ENCODE results near the gene FCN2. TPM values are rescaled to one million over a fixed set of nuclear protein-coding genes. Genes with fewer than 3 reads are reported as not detected.

The FCN2 gene
- total RNA-seq, 1 donor from 2014 or later: not detected

DNA sequence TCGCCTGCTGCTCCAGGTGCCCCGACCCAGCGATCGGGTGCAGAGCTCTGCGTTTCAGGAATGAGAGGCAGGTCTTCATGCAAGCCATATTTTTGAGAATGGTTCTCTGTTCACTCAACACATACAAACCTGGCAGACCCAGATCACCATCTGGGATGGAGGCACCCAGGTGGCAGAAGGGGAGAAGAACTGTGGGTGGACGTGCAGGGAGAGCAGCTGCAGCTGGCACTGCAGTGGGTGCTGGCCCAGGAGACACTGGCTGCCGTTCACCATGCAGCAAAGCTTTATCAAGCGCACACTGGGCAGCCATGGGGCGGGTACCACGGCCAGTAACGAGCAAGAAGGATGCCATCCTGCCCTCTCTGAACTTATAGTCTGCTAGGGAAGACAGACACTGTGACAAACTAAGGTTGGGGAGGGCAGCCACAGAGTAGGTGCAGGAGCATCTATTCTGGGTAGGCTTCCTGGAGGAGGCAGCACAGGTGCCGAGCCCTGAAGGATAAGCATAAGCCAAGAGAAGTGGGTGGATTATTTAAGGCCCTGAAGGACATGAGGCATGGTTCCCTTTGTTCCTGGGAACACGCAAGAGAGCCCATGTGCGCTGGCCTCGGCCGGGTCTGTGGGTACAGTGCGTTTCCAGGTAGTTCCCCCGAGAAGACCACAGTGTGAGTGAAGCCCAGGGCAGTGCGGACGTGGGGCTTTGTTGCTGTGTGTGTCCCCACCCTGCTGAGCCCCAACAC is 46.2 kb upstream of the FCN2 start:
- Mint-ChIP-seq H3K9me3 (ENCODE audit: unreplicated experiment) (no peaks in the 10 kb centered on the region), H3K4me3 (ENCODE audit: unreplicated experiment) (no peak overlapping the region), H3K27ac (ENCODE audit: unreplicated experiment) (peak overlapping the region; percentile 42), H3K27me3 (ENCODE audit: unreplicated experiment) (no peaks in the 10 kb centered on the region), H3K36me3 (ENCODE audit: low read depth, unreplicated experiment) (peaks cover 4% of the 10 kb centered on the region), H3K4me1 (ENCODE audit: unreplicated experiment) (no peaks in the 10 kb centered on the region)
- TF ChIP-seq, protein P1, sequence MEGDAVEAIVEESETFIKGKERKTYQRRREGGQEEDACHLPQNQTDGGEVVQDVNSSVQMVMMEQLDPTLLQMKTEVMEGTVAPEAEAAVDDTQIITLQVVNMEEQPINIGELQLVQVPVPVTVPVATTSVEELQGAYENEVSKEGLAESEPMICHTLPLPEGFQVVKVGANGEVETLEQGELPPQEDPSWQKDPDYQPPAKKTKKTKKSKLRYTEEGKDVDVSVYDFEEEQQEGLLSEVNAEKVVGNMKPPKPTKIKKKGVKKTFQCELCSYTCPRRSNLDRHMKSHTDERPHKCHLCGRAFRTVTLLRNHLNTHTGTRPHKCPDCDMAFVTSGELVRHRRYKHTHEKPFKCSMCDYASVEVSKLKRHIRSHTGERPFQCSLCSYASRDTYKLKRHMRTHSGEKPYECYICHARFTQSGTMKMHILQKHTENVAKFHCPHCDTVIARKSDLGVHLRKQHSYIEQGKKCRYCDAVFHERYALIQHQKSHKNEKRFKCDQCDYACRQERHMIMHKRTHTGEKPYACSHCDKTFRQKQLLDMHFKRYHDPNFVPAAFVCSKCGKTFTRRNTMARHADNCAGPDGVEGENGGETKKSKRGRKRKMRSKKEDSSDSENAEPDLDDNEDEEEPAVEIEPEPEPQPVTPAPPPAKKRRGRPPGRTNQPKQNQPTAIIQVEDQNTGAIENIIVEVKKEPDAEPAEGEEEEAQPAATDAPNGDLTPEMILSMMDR (IDR thresholded peaks at IDR 0.05; ENCODE audit: unreplicated experiment): no peak
- DNase-seq (ENCODE audit: low spot score): no peak

DNA sequence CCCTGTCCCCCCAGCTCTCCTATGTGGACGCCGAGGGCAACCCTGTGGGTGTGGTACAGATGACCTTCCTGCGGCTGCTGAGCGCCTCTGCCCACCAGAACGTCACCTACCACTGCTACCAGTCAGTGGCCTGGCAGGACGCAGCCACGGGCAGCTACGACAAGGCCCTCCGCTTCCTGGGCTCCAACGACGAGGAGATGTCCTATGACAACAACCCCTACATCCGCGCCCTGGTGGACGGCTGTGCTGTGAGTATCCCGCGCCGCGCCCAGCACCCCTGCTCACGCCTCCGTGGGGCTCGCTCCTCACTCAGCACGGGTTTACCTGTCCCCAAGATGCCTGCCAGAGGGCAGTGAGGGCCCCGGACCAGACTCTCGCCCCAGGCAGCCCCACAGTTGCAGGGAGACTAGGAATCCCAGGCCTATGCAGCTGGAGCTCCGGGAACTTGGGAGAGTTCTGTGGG is 45.6 kb upstream of the FCN2 start:
- no peaks in the 10 kb centered on the region for H3K9me3 Mint-ChIP-seq (ENCODE audit: unreplicated experiment)
- no peaks in the 10 kb centered on the region for H3K27me3 Mint-ChIP-seq (ENCODE audit: unreplicated experiment)
- peaks cover 4% of the 10 kb centered on the region for H3K36me3 Mint-ChIP-seq (ENCODE audit: low read depth, unreplicated experiment)
- no peak for DNase-seq (ENCODE audit: low spot score)
- no peak overlapping the region for H3K27ac Mint-ChIP-seq (ENCODE audit: unreplicated experiment)
- no peaks in the 10 kb centered on the region for H3K4me1 Mint-ChIP-seq (ENCODE audit: unreplicated experiment)
- TF ChIP-seq, protein P1 (IDR thresholded peaks at IDR 0.05; ENCODE audit: unreplicated experiment): no peak
- no peak overlapping the region for H3K4me3 Mint-ChIP-seq (ENCODE audit: unreplicated experiment)

DNA sequence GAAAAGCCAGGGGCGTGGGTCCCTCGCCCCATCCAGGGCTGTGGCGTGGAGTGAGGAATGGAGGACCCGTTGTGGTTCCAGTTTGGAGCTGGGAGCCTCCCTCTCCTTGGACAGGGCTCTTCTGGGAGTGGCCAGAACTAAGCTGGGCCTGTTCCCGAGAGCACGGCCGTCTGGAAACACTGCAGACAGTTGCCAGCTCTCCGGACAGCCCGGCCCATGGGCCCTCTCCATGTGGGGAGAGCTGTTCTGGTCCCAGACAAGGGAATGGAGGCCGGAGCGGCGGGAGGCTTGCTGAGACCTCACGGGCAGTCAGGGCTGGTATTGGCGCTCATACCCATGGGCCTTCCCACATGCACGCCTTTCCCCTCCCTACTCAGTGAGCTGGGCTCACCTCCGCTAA is 45.2 kb upstream of the FCN2 start:
- Mint-ChIP-seq H3K27ac (ENCODE audit: unreplicated experiment) (no peak overlapping the region), H3K36me3 (ENCODE audit: low read depth, unreplicated experiment) (peaks cover 2% of the 10 kb centered on the region), H3K9me3 (ENCODE audit: unreplicated experiment) (no peaks in the 10 kb centered on the region), H3K4me1 (ENCODE audit: unreplicated experiment) (no peaks in the 10 kb centered on the region), H3K27me3 (ENCODE audit: unreplicated experiment) (no peaks in the 10 kb centered on the region), H3K4me3 (ENCODE audit: unreplicated experiment) (no peak overlapping the region)
- DNase-seq (ENCODE audit: low spot score): no peak
- TF ChIP-seq, protein P1 (IDR thresholded peaks at IDR 0.05; ENCODE audit: unreplicated experiment): no peak

DNA sequence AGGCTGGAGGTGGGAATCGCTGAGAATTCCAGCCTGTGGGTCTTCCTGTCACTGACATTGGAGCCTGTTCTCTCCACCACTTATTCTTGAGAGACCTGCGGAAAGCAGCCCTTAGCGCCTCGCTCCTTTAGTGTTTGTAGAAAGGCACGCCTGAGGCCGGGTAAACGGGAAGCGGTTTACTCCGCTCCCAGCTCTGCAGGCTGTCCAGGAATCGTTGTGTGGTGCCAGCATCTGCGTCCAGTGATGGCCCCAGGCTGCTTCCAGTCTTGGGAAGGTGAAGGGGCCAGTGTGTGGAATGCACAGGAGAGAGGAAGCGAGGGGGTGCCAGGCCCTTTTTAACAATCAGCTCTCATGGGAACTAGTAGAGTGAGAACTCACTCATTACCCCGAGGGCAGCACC is 44.6 kb upstream of the FCN2 start:
- DNase-seq (ENCODE audit: low spot score): no peak
- TF ChIP-seq, protein P1 (IDR thresholded peaks at IDR 0.05; ENCODE audit: unreplicated experiment): no peak
- no peaks in the 10 kb centered on the region for H3K27me3 Mint-ChIP-seq (ENCODE audit: unreplicated experiment)
- H3K9me3 Mint-ChIP-seq (ENCODE audit: unreplicated experiment): no peaks in the 10 kb centered on the region
- H3K36me3 Mint-ChIP-seq (ENCODE audit: low read depth, unreplicated experiment): no peaks in the 10 kb centered on the region
- H3K4me1 Mint-ChIP-seq (ENCODE audit: unreplicated experiment): no peaks in the 10 kb centered on the region
- no peak overlapping the region for H3K4me3 Mint-ChIP-seq (ENCODE audit: unreplicated experiment)
- no peak overlapping the region for H3K27ac Mint-ChIP-seq (ENCODE audit: unreplicated experiment)

DNA sequence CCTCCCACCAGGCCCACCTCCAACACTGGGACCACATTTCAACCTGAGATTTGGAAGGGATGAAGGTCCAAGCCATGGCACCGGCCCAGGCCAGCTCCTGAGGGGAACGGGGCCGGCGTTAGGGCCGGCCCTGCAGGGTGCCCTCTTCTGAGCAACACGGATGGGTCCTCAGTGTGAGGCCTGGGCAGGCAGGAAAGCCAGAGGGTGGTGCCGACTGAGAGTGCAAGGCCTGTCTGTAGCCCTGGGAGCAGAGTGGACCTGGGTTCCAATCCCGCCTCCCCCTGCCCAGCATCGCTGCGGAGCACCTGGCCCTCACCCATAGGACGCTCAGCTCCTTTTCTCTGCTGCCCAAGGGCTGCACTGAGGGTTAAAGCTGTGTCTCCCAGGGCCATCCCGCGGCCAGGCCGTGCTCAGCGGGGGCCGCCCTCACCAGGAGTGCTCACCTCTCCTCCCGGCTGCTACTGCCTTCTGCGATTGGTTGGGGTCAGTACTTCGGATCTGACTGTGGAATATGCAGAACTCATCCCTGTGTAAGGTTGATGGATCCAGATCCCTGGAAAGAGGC is 44.1 kb upstream of the FCN2 start:
- no peak for DNase-seq (ENCODE audit: low spot score)
- H3K4me1 Mint-ChIP-seq (ENCODE audit: unreplicated experiment): no peaks in the 10 kb centered on the region
- no peaks in the 10 kb centered on the region for H3K36me3 Mint-ChIP-seq (ENCODE audit: low read depth, unreplicated experiment)
- H3K4me3 Mint-ChIP-seq (ENCODE audit: unreplicated experiment): no peak overlapping the region
- TF ChIP-seq, protein P1 (IDR thresholded peaks at IDR 0.05; ENCODE audit: unreplicated experiment): no peak
- no peak overlapping the region for H3K27ac Mint-ChIP-seq (ENCODE audit: unreplicated experiment)
- no peaks in the 10 kb centered on the region for H3K27me3 Mint-ChIP-seq (ENCODE audit: unreplicated experiment)
- H3K9me3 Mint-ChIP-seq (ENCODE audit: unreplicated experiment): no peaks in the 10 kb centered on the region
